Astrocyte (in vitro differentiated cells and primary cell): ENCODE measurements around the gene PRCD. TPM values are rescaled to one million over a fixed set of nuclear protein-coding genes. Genes with fewer than 3 reads are reported as not detected.

Experiments
- DNase-seq: peaks from one replicate; pipeline ENCODE4 v3.0.0-alpha.2; 2010; ENCODE audit warnings: low read depth
- FAIRE-seq: peaks from 2 replicates; lab custom pipeline; 2011; peaks lifted over from hg19 to GRCh38; lab: Jason Lieb, UNC
- H2AFZ ChIP-seq: 2 replicates; pipeline ENCODE4 v1.6.0; 2012; ENCODE audit warnings: low read depth, low read length, inconsistent platforms
- H3K27ac ChIP-seq: 2 replicates; pipeline ENCODE4 v1.5.1; 2011; ENCODE audit warnings: low read depth, low read length, inconsistent platforms
- H3K27me3 ChIP-seq: 2 replicates; pipeline ENCODE4 v1.6.0; 2011; ENCODE audit warnings: low read length, inconsistent platforms; ENCODE audit not compliant: insufficient read depth
- H3K36me3 ChIP-seq: 2 replicates; pipeline ENCODE4 v1.5.1; 2011; ENCODE audit warnings: low read length, inconsistent platforms; ENCODE audit not compliant: insufficient read depth
- H3K4me1 ChIP-seq: 2 replicates; pipeline ENCODE4 v1.5.1; 2011; ENCODE audit warnings: low read length, inconsistent platforms; ENCODE audit not compliant: insufficient read depth
- H3K4me2 ChIP-seq: 2 replicates; pipeline ENCODE4 v1.6.0; 2012; ENCODE audit warnings: low read length, inconsistent platforms
- H3K4me3 ChIP-seq: 2 replicates; pipeline ENCODE4 v1.5.1; 2011; ENCODE audit warnings: low read depth, mild to moderate bottlenecking, low read length, inconsistent platforms; ENCODE audit not compliant: insufficient read depth
- H3K79me2 ChIP-seq: 2 replicates; pipeline ENCODE4 v1.6.0; 2012; ENCODE audit warnings: mild to moderate bottlenecking, low read length, inconsistent platforms; ENCODE audit not compliant: insufficient read depth
- H3K9ac ChIP-seq: 2 replicates; pipeline ENCODE4 v1.6.0; 2012; ENCODE audit warnings: mild to moderate bottlenecking, low read length, inconsistent platforms
- H3K9me3 ChIP-seq: 2 replicates; pipeline ENCODE4 v1.5.1; 2012; ENCODE audit warnings: low read depth, mild to moderate bottlenecking, low read length, inconsistent platforms; ENCODE audit not compliant: insufficient read depth
- H4K20me1 ChIP-seq: 2 replicates; pipeline ENCODE4 v1.6.0; 2012; ENCODE audit warnings: low read length, inconsistent platforms; ENCODE audit not compliant: insufficient read depth
- H3K27ac Mint-ChIP-seq: one replicate; pipeline ENCODE4 v1.8.0; 2021; ENCODE audit warnings: mild to moderate bottlenecking, mixed read lengths; ENCODE audit not compliant: unreplicated experiment
- H3K27me3 Mint-ChIP-seq: one replicate; pipeline ENCODE4 v1.8.0; 2021; ENCODE audit warnings: low read depth, mixed read lengths; ENCODE audit not compliant: unreplicated experiment
- H3K36me3 Mint-ChIP-seq: one replicate; pipeline ENCODE4 v1.8.0; 2021; ENCODE audit warnings: low read depth, mixed read lengths; ENCODE audit not compliant: unreplicated experiment
- H3K4me1 Mint-ChIP-seq: one replicate; pipeline ENCODE4 v1.8.0; 2021; ENCODE audit warnings: low read depth, mixed read lengths; ENCODE audit not compliant: unreplicated experiment
- H3K4me3 Mint-ChIP-seq: one replicate; pipeline ENCODE4 v1.8.0; 2021; ENCODE audit warnings: mild to moderate bottlenecking, moderate library complexity, mixed read lengths; ENCODE audit not compliant: unreplicated experiment
- H3K9me3 Mint-ChIP-seq: one replicate; pipeline ENCODE4 v1.8.0; 2021; ENCODE audit warnings: mild to moderate bottlenecking, mixed read lengths; ENCODE audit not compliant: unreplicated experiment
- EZH2 ChIP-seq: IDR thresholded peaks from 2 replicates; pipeline ENCODE4 v1.6.1; 2012; ENCODE audit warnings: mild to moderate bottlenecking, low read length, inconsistent platforms; ENCODE audit not compliant: insufficient read depth
- total RNA-seq: library from RNA; stranded (reverse); gene quantifications from 2 replicates; pipeline ENCODE4 v1.2.1, GENCODE V29; 2021
- TF ChIP-seq, protein P1 (sequence below): IDR thresholded peaks from 2 replicates; pipeline ENCODE4 v1.5.1; 2011; ENCODE audit warnings: low read depth, mild to moderate bottlenecking, inconsistent platforms, low read length, moderate library complexity; ENCODE audit not compliant: insufficient read depth

PRCD gene
- total RNA-seq, 1 donor from 2014 or later, result 2.2 TPM

DNA sequence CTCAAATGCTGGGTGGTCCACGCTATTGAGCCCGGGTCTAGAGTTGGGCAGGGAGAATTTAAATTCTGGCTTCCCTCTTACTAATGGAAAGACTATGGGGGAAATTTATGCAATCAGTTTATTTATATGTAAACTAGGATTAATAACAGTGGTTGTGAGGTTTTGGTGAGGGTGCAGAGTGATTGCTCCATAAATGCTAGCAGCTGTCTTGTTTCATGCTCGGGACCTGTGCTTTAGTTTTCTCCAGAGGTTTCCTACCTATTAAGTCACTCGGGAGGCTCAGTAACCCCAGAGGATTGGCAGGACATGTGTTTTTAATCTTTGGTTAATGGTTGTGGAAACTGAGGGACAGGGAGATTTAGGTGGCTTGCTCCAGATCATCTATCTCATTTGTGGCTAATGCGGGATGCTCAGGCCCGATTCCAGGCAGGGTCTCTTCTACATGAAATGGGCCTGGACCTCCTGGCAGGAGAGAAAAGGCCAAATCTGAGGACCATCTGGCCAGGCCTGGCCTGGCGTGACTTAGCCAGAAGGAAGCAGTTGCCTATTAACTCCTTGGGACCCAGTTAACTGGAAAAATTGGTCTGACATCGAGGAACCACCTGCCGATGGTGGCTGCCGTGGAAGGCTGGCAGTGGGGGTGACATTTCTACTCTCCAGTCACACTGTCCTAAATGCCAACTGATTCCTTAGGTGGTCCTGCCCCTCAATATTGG, 2.1 kb downstream of the PRCD start:
- H3K4me3 Mint-ChIP-seq, result peak overlapping the region; percentile 66
- H3K4me1 Mint-ChIP-seq, result peaks cover 29% of the 10 kb centered on the region
- H2AFZ ChIP-seq, result no peak overlapping the region
- no peaks in the 10 kb centered on the region for H3K9me3 ChIP-seq
- DNase-seq, result no peak
- H3K36me3 Mint-ChIP-seq, result peaks cover under 1% of the 10 kb centered on the region
- no peak overlapping the region for H3K9ac ChIP-seq
- no peak overlapping the region for H3K4me2 ChIP-seq
- no peak overlapping the region for H3K27ac ChIP-seq
- no peak for FAIRE-seq
- H3K27me3 ChIP-seq, result peaks cover 20% of the 10 kb centered on the region
- peaks cover 27% of the 10 kb centered on the region for H3K27me3 Mint-ChIP-seq
- no peaks in the 10 kb centered on the region for H3K9me3 Mint-ChIP-seq
- H4K20me1 ChIP-seq, result no peaks in the 10 kb centered on the region
- no peak overlapping the region for H3K27ac Mint-ChIP-seq
- peaks cover 46% of the 10 kb centered on the region for H3K4me1 ChIP-seq
- TF ChIP-seq, protein P1, sequence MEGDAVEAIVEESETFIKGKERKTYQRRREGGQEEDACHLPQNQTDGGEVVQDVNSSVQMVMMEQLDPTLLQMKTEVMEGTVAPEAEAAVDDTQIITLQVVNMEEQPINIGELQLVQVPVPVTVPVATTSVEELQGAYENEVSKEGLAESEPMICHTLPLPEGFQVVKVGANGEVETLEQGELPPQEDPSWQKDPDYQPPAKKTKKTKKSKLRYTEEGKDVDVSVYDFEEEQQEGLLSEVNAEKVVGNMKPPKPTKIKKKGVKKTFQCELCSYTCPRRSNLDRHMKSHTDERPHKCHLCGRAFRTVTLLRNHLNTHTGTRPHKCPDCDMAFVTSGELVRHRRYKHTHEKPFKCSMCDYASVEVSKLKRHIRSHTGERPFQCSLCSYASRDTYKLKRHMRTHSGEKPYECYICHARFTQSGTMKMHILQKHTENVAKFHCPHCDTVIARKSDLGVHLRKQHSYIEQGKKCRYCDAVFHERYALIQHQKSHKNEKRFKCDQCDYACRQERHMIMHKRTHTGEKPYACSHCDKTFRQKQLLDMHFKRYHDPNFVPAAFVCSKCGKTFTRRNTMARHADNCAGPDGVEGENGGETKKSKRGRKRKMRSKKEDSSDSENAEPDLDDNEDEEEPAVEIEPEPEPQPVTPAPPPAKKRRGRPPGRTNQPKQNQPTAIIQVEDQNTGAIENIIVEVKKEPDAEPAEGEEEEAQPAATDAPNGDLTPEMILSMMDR, result no peak
- no peak for TF ChIP-seq EZH2
- no peak overlapping the region for H3K4me3 ChIP-seq
- no peaks in the 10 kb centered on the region for H3K79me2 ChIP-seq
- H3K36me3 ChIP-seq, result no peaks in the 10 kb centered on the region

DNA sequence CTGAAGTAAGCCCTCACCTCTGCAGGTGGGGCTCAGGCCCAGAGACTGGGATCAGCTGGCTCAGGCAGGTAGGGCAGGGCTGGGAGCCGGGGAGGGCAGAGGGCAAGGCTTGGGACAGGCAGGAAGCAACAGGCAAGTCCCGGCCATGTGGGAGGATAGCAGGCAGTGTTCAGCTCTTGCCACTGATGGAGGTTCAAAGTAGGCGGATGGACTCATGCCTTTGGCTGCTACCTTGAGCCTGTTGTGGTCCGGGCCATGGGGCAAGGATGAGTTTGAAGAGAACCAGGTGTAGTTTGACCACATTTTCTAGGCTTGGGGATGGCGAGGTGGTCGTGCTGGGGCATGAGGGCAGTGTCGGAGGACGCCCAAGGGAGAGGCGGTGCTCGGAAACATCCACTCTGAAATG, 2.7 kb downstream of the PRCD start:
- no peaks in the 10 kb centered on the region for H3K9me3 ChIP-seq
- H3K4me2 ChIP-seq, result no peak overlapping the region
- no peaks in the 10 kb centered on the region for H3K79me2 ChIP-seq
- peaks cover 48% of the 10 kb centered on the region for H3K4me1 ChIP-seq
- no peak overlapping the region for H3K9ac ChIP-seq
- no peak overlapping the region for H3K27ac ChIP-seq
- H2AFZ ChIP-seq, result no peak overlapping the region
- H4K20me1 ChIP-seq, result no peaks in the 10 kb centered on the region
- DNase-seq (no peak), FAIRE-seq (no peak)
- Mint-ChIP-seq H3K4me1 (peaks cover 30% of the 10 kb centered on the region), H3K36me3 (peaks cover 2% of the 10 kb centered on the region), H3K9me3 (no peaks in the 10 kb centered on the region), H3K27me3 (peaks cover 27% of the 10 kb centered on the region), H3K4me3 (no peak overlapping the region), H3K27ac (no peak overlapping the region)
- TF ChIP-seq, protein P1, result no peak
- TF ChIP-seq EZH2, result no peak
- H3K4me3 ChIP-seq, result no peak overlapping the region
- peaks cover 20% of the 10 kb centered on the region for H3K27me3 ChIP-seq
- H3K36me3 ChIP-seq, result no peaks in the 10 kb centered on the region

DNA sequence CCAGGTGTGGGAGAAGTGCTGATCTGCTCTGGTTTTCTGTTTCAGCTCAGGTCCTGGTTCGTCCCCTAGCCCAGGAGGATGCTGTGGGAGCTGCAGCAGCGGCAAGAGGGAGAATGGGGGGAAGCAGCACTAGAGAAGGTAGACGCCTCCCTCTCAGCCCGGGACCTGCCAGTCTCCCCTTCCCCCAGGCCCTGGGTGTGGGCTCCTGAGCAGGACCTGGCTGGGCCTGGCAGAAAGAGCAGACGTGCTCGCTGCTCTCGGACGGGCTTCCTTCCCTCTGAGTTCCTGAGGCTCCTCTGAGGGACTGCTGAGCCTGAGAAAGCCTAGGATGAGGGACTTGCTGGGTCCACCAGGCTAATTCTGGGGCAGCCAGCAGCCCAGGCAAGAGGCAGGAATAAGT, 3.1 kb downstream of the PRCD start:
- TF ChIP-seq, protein P1, result no peak
- H3K36me3 Mint-ChIP-seq, result peaks cover 2% of the 10 kb centered on the region
- Histone ChIP-seq H3K79me2 (no peaks in the 10 kb centered on the region), H3K4me2 (no peak overlapping the region), H3K36me3 (no peaks in the 10 kb centered on the region), H3K27ac (no peak overlapping the region), H3K4me1 (peaks cover 47% of the 10 kb centered on the region), H3K27me3 (peaks cover 19% of the 10 kb centered on the region), H2AFZ (no peak overlapping the region), H4K20me1 (no peaks in the 10 kb centered on the region), H3K9me3 (no peaks in the 10 kb centered on the region), H3K4me3 (no peak overlapping the region), H3K9ac (no peak overlapping the region)
- H3K9me3 Mint-ChIP-seq, result no peaks in the 10 kb centered on the region
- peaks cover 30% of the 10 kb centered on the region for H3K4me1 Mint-ChIP-seq
- no peak overlapping the region for H3K4me3 Mint-ChIP-seq
- no peak overlapping the region for H3K27ac Mint-ChIP-seq
- H3K27me3 Mint-ChIP-seq, result peaks cover 27% of the 10 kb centered on the region
- FAIRE-seq, result no peak
- no peak for DNase-seq
